Measurements from ENCODE around the gene OTOF. TPM values are rescaled to one million over a fixed set of nuclear protein-coding genes. Genes with fewer than 3 reads are reported as not detected.

Gene OTOF
- total and polyA plus RNA-seq, 9 of the 15 experiments (the other 6 are each of a cell fraction or from before 2014, with no cell fraction given): 0.03 to 0.11 (median 0.06) TPM; not detected in 5

- TF ChIP-seq REST (IDR thresholded peaks at IDR 0.05; ENCODE audit: borderline replicate concordance): no peak
- no peak for TF ChIP-seq REST (CRISPR knock-in tag; IDR thresholded peaks at IDR 0.05; ENCODE audit: low read depth)
- peak; percentile 98 for TF ChIP-seq ATF7 (IDR thresholded peaks at IDR 0.05)
- peak; percentile 92 for TF ChIP-seq ZBTB7A (IDR thresholded peaks at IDR 0.05; ENCODE audit: borderline replicate concordance, control insufficient read depth, low read depth, low read length)
- peak; percentile 83 for TF ChIP-seq SOX6 (IDR thresholded peaks at IDR 0.05)
- TF ChIP-seq ZNF395 (CRISPR knock-in tag; IDR thresholded peaks at IDR 0.05): peak; percentile 20; the same call in 1 of the 2 replicates
- peak; percentile 31; the same call in 1 of the 2 replicates for TF ChIP-seq GATAD2A (IDR thresholded peaks at IDR 0.05)
- TF ChIP-seq TAF7 (tag; IDR thresholded peaks at IDR 0.05): peak; percentile 93
- no peak for TF ChIP-seq ZNF717 (CRISPR knock-in tag; IDR thresholded peaks at IDR 0.05)
- TF ChIP-seq KLF1 (tag; IDR thresholded peaks at IDR 0.05): peak; percentile 95
- TF ChIP-seq PRMT5 (CRISPR knock-in tag; IDR thresholded peaks at IDR 0.05): no peak
- no peak for TF ChIP-seq ZFPM2 (CRISPR knock-in tag; IDR thresholded peaks at IDR 0.05)
- peak; percentile 41; the same call in 1 of the 2 replicates for TF ChIP-seq RAD51 (IDR thresholded peaks at IDR 0.05; ENCODE audit: borderline replicate concordance, low read depth)
- TF ChIP-seq POLR2B (IDR thresholded peaks at IDR 0.05; ENCODE audit: low read depth, partially characterized antibody): peak; percentile 87
- TF ChIP-seq ZNF436 (CRISPR knock-in tag; IDR thresholded peaks at IDR 0.05): no peak
- TF ChIP-seq NFIC (IDR thresholded peaks at IDR 0.05): peak; percentile 5; the same call in 1 of the 2 replicates
- TF ChIP-seq HLTF (IDR thresholded peaks at IDR 0.05): no peak
- peak; percentile 94 for TF ChIP-seq BRD9 (IDR thresholded peaks at IDR 0.05; ENCODE audit: low read depth, partially characterized antibody)
- peak; percentile 87 for TF ChIP-seq HDAC3 (IDR thresholded peaks at IDR 0.05; ENCODE audit: borderline replicate concordance, partially characterized antibody)
- peak in 2 of 3 experiments; percentile 40 to 83 for TF ChIP-seq YY1 (IDR thresholded peaks at IDR 0.05; ENCODE audit: borderline replicate concordance in 1 of 3, control insufficient read depth in 1 of 3, extremely low read depth in 1 of 3, insufficient read depth in 3 of 3, insufficient read length in 1 of 3, insufficient replicate concordance in 2 of 3, low read depth in 1 of 3, low read length in 2 of 3)
- TF ChIP-seq LEF1 (IDR thresholded peaks at IDR 0.05): peak; percentile 91
- no peak; the same call in 1 of the 2 replicates for TF ChIP-seq TAL1 (IDR thresholded peaks at IDR 0.05)
Observed at GRCh38 chr2:26412091-26412673, 65.7 kb downstream of the OTOF start (continued).
